GM21447 (cell line): ENCODE results near the gene NPFFR2.
A peak's percentile ranks its signal among the peaks of the same experiment; 100 is the strongest.
"Not testable (repeated sequence)": the region's sequence is repeated elsewhere in the genome, so short reads cannot be mapped to it uniquely, and the experiment has no call there.

Experiments
- ATAC-seq: cut with Tn5 transposase; IDR thresholded peaks from one replicate; pipeline ENCODE4 v1.9.1; 2021; ENCODE audit not compliant: unreplicated experiment

The NPFFR2 gene

GRCh38 chr4:72110886-72111285 is 79.1 kb downstream of the NPFFR2 start:
- no peak for ATAC-seq

GRCh38 chr4:72111863-72112262 is 80.1 kb downstream of the NPFFR2 start:
- no peak for ATAC-seq

- peak; percentile 94 for ATAC-seq
Observed at GRCh38 chr4:72112514-72113156, 80.8 kb downstream of the NPFFR2 start.

DNA sequence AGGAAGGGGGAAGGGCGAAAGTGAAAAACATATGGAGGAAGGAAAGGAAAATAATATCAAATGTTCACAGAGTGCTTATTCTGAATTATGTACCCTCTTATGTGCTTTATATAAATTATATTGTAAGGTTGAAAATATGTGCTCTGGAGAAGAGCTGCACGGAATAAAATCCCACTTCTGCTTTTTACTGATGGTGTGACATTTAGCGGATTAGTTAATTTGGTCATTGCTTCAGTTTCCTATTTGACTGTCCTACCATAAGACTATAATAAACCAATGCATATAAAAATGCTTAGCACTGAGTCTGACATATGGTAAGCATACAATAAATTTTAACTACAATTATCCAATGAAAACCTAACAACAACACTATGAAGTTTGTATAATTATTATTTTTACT is 86.2 kb downstream of the NPFFR2 start:
- peak; percentile 51 for ATAC-seq

- ATAC-seq = no peak
Observed at GRCh38 chr4:72119946-72120345, 88.1 kb downstream of the NPFFR2 start.

- no peak for ATAC-seq
Observed at GRCh38 chr4:72128741-72129140, 96.9 kb downstream of the NPFFR2 start.

DNA sequence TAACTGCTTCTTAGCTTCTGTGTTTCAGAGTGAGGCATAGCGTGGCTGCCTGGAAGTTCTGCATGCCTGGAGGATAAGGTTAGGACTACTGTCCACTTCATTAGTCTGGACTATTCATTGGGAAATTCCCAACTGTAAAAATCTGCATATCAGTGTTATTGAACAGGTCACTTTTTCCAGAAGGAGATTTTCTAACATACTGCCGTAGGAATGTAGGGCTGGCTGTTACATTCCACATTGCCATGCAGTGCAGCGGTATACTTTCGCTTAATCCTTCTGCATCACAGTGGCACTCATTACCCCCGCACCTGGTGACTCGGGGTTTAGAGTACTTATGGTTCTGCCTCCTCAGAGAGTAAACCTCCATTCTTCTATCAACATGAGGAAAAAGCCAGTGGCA is 104.6 kb downstream of the NPFFR2 start:
- no peak for ATAC-seq

GRCh38 chr4:72139997-72140396 is 108.2 kb downstream of the NPFFR2 start:
- ATAC-seq = not testable (repeated sequence)

DNA sequence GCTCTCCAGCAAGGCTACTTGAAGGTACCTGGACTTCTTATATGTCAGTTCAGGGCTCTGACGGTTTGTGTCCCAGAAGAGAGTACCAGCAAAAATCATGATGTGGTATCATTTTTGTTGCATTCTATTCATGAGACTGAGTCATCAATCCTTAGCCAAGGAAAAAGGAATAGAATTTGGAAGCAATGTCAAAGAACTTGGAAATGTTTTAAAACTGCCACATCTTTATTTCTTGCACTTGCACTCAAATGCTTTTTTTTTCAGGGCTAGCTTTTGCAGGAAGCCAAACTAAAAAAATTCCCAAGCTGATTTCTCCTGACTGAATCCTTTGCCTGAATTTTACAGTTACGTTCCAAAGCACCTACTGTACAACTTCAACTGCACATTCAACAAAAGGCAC is 112.4 kb downstream of the NPFFR2 start:
- no peak for ATAC-seq

GRCh38 chr4:72152731-72153130 is 120.9 kb downstream of the NPFFR2 start:
- ATAC-seq = no peak

DNA sequence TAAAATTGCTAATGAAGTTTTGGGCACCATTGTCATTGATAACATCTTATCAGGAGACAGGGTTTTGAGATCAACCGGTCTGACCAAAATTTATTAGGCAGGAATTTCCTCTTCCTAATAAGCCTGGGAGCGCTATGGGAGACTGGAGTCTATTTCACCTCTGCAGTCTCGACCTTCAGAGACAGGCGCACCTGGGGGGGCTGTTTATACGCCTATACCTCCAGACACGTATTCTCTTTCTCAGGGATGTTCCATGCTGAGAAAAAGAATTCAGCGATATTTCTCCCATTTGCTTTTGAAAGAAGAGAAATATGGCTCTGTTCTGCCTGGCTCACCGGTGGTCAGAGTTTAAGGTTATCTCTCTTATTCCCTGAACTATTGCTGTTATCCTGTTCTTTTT is 121.8 kb downstream of the NPFFR2 start:
- ATAC-seq = not testable (repeated sequence)

GRCh38 chr4:72169285-72169684 is 137.5 kb downstream of the NPFFR2 start:
- ATAC-seq = not testable (repeated sequence)

GRCh38 chr4:72169861-72170260 is 138.1 kb downstream of the NPFFR2 start:
- ATAC-seq = no peak

- no peak for ATAC-seq
Observed at GRCh38 chr4:72171761-72172160, 140.0 kb downstream of the NPFFR2 start.

- ATAC-seq = no peak
Observed at GRCh38 chr4:72179342-72179741, 147.5 kb downstream of the NPFFR2 start.

- ATAC-seq = no peak
Observed at GRCh38 chr4:72186714-72187113, 154.9 kb downstream of the NPFFR2 start.

DNA sequence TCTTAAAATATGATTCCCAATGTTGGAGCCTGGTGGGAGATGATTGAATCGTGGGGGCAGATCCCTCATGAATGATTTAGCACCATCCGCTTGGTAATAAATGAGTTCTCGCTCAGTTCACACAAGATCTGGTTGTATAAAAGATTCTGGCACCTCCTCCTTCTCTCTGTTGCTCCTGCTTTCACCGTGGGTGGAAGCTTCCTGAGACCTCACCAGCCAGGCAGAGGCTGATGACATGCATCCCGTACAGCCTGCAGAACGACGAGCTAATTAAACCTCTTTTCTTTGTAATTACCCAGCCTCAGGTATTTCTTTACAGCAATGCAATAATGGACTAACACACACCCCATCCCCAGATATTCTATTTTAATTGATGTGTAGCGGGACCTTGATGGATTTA is 162.2 kb downstream of the NPFFR2 start:
- ATAC-seq = no peak

- no peak for ATAC-seq
Observed at GRCh38 chr4:72194453-72194852, 162.7 kb downstream of the NPFFR2 start.
